Right forelimb (tissue), 1 donor: ENCODE measurements around the gene ZNF892.
A peak's percentile ranks its signal among the peaks of the same experiment; 100 is the strongest.
"Not testable (repeated sequence)": the region's sequence is repeated elsewhere in the genome, so short reads cannot be mapped to it uniquely, and the experiment has no call there.

Experiments
- DNase-seq: peaks from one replicate; pipeline ENCODE4 v3.0.0-alpha.2; 2018

Gene ZNF892

DNA sequence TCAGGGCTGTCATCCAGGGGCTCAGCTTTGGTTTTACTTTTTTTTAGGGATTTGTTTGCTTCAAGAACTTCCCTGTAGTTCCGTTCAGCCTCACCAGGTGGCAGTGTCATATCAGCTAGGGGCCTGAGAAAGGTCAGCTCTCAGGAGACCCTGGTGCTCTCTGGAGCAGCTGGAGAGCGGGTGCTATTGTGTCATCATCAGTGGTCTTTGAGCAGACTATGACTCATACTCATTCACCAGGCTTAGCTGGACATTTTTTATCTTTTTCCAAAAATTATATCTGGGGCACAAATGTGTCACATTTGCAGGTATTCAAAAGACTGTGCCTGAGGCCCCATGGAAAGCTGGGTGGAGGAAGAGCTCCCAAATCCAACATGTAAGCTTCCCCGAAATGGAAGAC is 24.4 kb downstream of the ZNF892 start:
- DNase-seq: peak; percentile 63

DNA sequence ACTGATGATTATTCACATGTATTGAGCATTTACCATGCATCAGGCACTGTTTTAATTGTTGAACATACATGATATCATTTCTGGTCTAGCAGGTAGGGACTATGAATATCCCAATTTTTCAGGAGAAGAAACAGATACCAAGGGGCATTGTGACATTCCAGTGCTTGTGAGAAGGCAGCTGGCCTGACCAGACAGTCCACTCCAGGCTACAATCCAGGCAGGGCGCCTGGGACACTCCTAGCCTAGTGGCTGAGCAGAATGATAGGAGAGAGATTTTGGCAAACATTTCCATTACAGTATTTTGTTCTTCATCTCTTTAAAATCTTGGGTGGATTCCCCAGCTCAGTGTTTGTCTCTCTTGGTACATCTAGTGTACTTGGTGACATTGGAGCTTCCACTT is 24.9 kb downstream of the ZNF892 start:
- DNase-seq: no peak

DNA sequence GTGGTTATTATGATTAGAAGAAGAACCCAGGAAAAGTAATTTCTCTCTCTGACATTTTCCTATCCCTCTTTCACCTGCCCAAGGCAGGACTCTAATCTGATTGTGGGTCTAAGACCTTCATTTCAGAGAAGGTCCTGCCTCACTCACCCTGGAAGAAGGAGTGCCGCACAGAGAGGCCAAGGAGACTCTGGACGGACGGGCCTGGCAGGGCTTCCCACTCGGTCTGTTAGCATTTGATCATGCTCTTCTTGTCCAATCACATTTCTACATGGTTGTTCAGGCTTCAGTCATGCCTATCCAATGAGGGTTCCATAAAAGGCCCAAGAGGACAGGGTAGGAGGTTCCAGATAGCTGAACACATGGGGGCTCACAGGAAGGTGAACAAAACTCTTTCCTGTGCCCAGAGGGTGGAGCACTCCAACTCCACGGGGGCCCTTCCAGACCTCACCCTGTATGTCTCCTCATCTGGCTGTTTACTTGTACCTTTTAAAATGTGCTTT is 27.0 kb downstream of the ZNF892 start:
- no peak for DNase-seq

DNA sequence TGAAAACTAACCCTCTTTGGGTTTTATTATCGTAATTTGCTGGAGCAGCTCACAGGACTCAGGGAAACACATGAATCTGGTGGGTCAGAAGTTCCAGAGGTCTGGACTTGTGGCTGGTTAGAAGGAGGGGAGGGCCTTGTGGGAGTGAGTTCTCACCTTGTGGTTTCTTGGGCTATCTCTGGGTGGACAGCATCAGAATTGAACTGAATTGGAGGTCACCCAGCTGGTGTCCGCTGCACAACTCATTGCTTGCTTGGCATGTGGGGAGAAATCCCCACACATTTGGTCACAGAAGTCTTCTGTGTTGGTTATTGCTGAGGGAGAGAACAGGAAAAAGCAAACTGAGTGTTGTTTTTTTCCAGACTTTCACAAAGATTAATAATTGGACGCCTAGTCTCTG is 27.5 kb downstream of the ZNF892 start:
- no peak for DNase-seq

DNA sequence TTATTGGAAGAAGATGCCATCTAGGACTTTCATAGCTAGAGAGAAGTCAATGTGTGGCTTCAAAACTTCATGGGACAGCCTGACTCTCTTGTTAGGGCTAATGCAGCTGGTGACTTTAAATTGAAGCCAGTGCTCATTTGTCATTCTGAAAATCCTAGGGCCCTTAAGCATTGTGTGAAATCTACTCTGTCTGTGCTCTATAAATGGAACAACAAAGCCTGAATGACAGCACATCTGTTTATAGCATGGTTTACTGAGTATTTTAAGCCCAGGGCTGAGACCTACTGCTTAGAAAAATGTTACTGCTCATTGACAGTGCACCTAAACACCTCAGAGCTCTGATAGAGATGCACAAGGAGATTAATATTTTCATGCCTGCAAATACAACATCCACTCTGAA is 30.8 kb downstream of the ZNF892 start:
- no peak for DNase-seq

DNA sequence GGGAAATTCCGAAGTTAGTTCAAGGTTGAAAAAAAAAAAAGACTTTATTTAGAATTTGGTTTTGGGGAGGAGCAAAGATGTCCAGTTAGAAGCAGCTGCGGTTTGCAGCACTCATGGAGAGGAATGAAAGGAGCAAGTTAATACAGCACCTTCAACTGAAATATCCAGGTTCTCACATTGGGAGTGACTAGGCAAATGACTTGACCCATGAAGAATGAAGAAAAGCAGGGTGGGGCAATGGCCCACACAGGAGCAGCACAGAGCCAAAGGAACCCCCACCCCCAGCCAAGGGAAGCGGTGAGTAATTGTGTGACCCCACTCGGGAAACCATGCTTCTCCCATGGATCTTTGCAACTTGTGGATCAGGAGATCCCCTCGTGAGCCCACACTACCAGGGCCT is 32.8 kb downstream of the ZNF892 start:
- DNase-seq: no peak

DNA sequence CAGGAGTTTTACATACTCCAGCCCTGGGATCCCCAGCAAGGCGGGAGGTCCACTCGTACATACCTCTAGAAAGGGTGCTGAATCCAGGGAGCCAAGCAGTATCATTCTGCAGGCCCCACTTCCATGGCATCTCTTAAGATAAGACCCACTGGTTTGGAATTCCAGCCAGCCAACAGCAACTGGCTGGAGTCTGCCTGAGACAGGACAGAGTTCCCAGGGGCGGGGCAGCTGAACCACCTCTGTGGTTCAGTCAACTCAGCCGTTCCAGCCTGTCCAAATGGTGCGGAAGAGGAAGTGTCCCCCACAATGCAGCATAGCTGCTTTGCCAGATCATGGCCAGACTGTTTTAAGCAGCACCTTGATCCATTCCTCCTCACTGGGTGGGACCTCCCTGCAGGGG is 33.2 kb downstream of the ZNF892 start:
- DNase-seq: no peak

DNA sequence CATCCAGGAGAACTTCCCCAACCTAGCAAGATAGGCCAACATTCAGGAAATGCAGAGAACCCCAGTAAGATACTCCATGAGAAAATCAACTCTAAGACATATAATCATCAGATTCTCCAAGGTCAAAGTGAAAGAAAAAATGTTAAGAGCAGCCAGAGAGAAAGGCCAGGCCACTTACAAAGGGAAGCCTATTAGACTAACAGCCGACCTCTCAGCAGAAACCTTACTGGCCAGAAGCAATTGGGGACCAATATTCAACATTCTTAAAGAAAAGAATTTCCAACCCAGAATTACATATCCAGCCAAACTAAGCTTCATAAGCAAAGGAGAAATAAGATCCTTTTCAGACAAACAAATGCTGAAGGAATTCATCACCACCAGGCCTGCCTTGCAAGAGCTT is 34.8 kb downstream of the ZNF892 start:
- DNase-seq: not testable (repeated sequence)
